Stimulated activated naive CD4-positive, alpha-beta T cell (primary cell): ENCODE data around the gene NLRP1.

ENCODE experiments used
- DNase-seq, 6 experiments: peaks; one replicate each; lab custom pipeline; 2025; lab: John Stamatoyannopoulos, UW

The NLRP1 gene

DNA sequence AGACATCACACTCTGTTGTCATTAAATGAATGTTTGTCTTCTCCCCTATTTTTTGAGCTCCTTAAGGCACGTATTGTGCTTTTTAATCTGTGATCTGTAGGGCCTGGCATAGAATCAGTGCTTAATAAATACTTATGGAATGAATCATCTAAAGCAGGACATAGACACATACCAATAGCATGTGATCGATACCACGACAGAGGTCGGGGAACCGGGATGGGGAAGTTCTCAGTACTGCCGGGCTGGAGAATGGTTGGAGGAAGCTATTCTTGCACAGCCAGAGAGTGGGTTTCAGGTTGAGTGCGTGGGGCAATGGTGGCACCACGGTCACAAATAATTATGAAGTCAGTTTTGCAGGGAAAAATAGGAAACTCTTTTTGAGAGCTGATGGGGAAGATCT, 26.8 kb downstream of the NLRP1 start:
- DNase-seq = no peak

- DNase-seq = no peak
Observed at GRCh38 chr17:5555254-5555653, 29.1 kb downstream of the NLRP1 start.

DNA sequence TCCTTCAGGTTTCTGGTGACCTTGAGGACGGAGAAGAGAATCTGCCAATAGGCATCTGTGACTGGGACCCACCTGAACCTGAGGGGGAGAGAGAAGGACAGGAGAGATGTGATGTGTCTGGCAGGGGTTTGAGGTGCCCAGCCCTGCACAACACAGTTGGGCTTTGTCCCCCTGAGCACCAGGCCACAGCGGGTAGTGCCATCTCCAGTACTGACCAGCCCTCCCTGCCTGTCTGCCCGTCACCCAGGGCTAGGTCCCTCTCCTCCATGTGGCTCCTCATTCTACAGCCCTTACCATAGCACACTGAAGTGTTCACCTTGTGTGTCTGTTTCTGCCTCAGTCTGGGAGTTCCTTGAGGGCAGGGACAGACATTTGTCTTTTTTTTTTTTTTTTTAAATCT, 30.8 kb downstream of the NLRP1 start:
- DNase-seq = no peak

- DNase-seq = no peak
Observed at GRCh38 chr17:5552841-5553240, 31.5 kb downstream of the NLRP1 start.

- no peak for DNase-seq
Observed at GRCh38 chr17:5545051-5545987, 39.0 kb downstream of the NLRP1 start.

GRCh38 chr17:5544115-5544514, 40.2 kb downstream of the NLRP1 start:
- DNase-seq = no peak

DNA sequence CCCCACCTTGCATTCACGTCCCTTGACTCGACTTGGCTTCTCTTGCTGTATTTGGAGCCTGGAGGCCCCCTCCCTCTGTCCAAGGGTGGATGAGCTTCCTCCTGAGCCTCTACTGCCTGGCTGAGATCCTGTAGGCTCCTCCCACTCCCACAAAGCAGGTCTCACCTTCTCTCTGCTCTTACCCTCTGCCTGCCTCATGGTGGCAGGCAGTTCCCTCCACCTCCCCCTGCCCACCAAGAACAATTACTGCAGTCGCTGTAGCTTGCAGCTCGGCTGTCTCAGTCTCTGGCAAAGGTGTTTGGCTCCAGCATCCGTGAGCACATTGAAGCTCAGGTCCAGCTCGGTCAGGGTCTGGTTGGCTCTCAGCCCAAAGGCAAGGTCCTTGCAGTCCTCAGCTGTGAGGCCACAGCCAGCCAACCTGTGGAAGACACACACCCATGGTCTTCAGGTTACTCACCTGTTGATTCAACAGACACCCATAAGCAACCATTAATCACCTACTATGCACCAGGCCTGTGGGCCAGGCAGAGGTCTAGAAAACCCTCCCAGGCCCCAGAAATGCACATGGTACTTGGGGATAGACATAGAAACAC, 42.6 kb downstream of the NLRP1 start:
- DNase-seq = no peak

DNA sequence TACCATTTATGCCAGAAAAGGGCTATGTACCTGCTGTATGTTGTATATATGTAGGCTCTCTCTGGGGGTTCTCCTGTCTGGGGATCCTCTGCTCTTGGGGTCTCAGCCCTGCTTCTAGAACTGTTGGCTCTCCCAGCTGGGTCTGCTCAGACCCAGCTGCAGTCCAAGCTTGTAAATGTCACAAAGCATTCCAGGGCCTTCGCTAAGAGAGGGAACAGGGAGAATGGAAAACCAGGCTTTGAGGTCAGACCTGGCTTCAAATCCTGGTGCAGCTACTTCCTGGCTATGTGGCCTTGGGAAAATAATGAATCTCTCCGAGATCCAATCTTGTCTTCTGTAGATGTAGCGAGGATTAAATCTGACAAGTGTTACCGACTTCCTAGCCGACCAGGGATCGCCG, 44.0 kb downstream of the NLRP1 start:
- DNase-seq = no peak

DNA sequence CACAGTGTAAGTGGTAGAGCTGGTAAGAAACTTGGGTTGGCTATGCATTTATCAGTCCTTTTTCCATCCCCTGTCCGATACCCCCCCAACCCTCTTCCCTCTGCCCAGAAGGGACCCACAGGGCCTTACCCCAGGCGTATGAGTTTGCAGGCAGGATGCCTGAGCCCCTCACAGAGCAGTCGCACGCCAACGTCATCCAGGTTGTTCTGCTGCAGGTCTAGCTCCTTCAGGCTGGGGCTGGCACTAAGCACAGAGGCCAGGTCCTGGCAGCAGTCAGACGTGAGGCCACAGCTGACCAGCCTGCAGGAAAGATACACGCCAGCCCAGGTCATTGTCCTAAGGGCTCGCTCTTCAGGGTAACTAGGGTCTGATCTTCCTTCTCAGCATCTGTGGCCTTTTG, 45.0 kb downstream of the NLRP1 start:
- no peak for DNase-seq

GRCh38 chr17:5536866-5537650, 47.3 kb downstream of the NLRP1 start:
- DNase-seq = no peak

- no peak for DNase-seq
Observed at GRCh38 chr17:5535436-5535835, 48.9 kb downstream of the NLRP1 start.

GRCh38 chr17:5533486-5534315, 50.6 kb downstream of the NLRP1 start:
- DNase-seq = no peak

DNA sequence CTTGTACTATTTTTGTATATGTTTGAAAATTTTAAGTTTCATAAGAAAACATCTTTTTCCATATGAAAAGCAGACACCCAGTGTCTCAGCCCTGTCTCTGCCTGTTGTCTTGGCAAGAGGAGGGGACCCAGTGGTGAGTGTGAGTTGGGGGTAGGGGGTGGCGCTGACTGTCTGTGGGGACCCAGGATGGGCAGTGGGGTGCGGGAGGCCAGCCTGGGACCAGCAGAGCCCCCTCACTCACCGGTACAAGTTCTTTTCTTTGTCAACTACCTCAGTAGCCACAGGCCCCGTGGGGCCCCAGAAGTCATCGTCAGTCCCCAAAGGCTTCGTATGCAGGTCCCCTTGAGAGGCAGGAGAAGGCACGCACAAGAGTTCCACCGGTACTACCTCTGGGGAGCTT, 51.7 kb downstream of the NLRP1 start:
- no peak for DNase-seq

DNA sequence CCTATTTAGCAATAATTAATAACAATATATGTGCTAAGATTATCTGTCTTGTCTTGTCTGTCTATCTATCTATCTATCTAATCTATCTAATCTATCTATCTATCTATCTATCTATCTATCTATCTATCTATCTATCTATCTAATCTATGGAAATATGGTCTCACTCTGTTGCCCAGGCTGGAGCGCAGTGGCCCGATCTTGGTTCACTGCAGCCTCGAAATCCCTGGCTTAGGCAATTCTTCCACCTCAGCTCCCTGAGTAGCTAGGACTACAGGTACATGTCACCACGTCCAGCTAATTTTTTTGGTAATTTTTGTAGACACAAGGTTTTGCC, 53.3 kb downstream of the NLRP1 start:
- DNase-seq = no peak

DNA sequence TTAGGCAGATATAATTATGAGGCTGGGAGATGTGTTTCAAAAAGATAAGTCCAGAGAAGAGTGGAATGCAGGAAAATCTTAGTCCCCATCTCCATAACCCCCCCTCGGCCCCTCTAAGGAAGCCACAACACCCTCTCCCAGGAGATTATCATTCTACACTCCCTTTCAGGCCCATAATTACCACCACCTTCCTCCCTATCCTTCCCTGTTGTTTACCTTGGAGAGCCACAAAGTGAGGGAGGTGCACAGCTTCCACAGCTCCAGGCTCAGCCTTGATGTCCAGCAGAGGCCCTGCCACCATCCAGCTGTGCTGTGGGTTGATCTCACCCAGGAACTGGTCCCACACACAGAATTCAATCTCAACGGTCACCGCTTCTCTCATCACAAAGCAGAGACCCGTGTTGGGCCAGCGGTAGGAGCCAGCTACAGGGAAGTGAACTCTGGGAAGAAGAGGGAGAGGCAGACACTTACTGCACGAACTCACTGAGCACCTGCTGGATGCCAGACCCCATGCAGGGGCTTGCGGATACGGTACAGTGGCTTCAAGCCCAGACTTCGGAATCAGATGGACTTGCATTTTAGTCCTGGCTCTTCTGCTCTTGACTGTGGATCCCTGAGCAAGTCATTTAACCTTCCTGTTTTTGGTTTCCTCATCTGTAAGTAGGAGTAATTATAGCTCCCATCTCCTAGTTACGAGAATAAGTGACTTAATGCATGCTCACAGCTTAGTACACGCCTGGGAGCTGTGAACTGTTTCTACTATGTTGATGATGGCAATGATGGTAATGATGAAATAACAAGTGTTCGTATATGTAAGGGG, 53.8 kb downstream of the NLRP1 start:
- no peak for DNase-seq

DNA sequence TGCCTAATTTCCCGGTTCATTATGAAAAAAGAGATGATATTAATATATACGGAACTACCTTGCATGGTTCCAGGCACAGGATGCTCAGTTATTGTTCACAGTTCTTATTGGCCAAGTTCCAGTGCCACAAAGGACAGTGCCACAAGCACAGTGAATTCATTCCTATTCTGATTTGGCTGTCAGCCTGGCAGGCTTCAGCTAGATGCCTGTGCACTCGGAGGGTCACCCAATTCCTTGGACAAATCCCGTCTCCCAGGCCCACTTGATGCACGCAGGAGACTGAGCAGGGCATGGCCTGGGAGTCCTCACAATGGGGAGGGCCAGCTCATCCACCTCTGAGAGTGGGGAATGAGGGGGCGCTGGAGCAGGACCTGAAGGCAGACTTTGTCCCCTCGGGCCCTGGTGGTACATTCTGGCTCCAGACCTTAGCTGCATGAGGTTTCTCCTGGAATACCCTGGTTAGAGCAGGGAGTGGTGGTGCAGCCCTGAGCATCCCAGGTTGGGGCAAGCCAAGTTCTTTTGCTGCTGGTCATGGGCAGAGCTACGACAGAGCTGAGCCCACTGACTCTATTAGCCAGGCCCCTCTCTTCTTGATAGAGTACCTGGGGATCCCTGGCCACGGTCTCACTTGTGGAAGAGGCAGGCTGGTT, 56.6 kb downstream of the NLRP1 start:
- no peak for DNase-seq

DNA sequence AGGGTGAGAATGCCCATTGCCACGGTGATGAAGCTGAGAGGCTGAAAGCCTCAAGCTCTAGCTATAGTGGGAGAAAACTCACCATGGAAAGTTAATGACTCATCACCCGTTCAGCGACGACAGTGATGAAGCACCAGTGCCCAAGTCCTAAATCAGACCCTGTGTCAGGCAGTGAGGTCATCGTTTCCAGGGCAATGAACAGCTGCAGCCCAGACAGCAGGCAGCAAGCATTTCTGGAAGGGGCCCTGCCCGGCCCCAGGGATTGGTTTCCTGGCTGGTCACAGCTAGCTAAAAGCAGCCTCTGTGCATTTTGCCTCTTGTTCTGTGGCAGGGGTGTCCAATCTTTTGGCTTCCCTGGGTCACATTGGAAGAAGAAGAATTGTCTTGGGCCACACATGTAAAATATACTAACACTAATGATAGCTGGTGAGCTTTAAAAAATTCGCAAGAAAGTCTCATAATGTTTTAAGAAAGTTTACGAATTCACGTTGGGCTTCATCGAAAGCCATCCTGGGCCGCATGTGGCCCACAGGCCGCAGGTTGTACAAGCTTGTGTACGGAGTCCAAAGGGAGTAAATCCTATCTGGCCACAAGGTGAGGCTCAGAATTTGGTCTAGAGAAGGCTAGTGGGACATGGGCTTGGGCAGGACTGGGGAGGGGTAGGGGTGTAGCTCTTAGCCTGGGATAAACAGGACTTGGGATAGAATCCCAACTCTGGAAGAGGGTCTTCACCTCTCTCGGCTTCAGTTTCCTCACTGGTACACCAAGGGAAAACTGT, 57.3 kb downstream of the NLRP1 start:
- no peak for DNase-seq

GRCh38 chr17:5523249-5523648, 61.1 kb downstream of the NLRP1 start:
- DNase-seq = no peak

DNA sequence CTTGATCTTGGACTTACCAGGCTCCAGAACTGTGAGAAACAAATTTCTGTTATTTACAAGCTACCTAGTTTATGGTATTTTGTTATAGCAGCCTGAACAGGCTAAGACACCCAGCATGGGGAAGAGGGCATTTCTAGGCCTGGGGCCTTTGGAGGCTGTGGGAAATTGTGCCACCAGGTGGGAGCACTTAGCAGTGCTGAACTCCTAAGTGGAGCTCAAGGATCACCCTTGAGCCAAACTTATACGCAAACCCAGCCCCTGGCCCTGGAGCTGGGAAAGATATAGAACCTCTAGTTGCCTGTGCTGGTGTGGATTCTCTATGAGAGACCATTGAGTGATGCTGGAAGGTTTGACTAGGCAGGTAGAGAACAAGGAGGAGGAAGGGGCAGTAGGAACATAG, 61.8 kb downstream of the NLRP1 start:
- DNase-seq = no peak
